ENCODE results near the gene ACTL7B. TPM values are rescaled to one million over a fixed set of nuclear protein-coding genes. Genes with fewer than 3 reads are reported as not detected.

Gene ACTL7B

Small RNA genes lying within 50 kb of the gene (small RNA-seq; reads per million reads assigned to genes)
- not detected for gene AL359692.1 (ENCODE audit: low read depth)
